DND-41 (cell line): Measurements from ENCODE around the gene ZKSCAN1.

ENCODE experiments used
- ATAC-seq: fragments of 200-7000 bp; cut with Tn5 transposase; 3 replicates; pipeline ENCODE4 v1.9.1; 2021; ENCODE audit warnings: low read depth; ENCODE audit not compliant: insufficient read depth
- DNase-seq: peaks from one replicate; pipeline ENCODE4 v3.0.0-alpha.2; 2020
- H2AFZ ChIP-seq: 2 replicates; pipeline ENCODE4 v1.6.0; 2012; ENCODE audit warnings: low read depth, low read length
- H3K27ac ChIP-seq: 2 replicates; pipeline ENCODE4 v1.5.1; 2012; ENCODE audit warnings: low read length, inconsistent platforms
- H3K27me3 ChIP-seq: fragments of 200-600 bp; sonication (generic); 2 replicates; pipeline ENCODE4 v1.6.0; 2012; ENCODE audit warnings: low read length, mild to moderate bottlenecking, inconsistent platforms; ENCODE audit not compliant: insufficient read depth, poor library complexity
- H3K36me3 ChIP-seq: 2 replicates; pipeline ENCODE4 v1.5.1; 2012; ENCODE audit warnings: low read length, inconsistent platforms; ENCODE audit not compliant: insufficient read depth
- H3K4me1 ChIP-seq: 2 replicates; pipeline ENCODE4 v1.5.1; 2012; ENCODE audit warnings: mild to moderate bottlenecking, low read length; ENCODE audit not compliant: insufficient read depth
- H3K4me2 ChIP-seq: 2 replicates; pipeline ENCODE4 v1.6.0; 2012; ENCODE audit warnings: mild to moderate bottlenecking, moderate library complexity, low read length, inconsistent platforms; ENCODE audit not compliant: insufficient read depth
- H3K4me3 ChIP-seq, 2 experiments: fragments of 200-600 bp in 1 of 2; shearing (Covaris generic) in 1 of 2; 2 replicates each; pipeline ENCODE4 v1.5.1; 2012 to 2016; ENCODE audit warnings: inconsistent platforms in 2 of 2, low read length in 2 of 2, mild to moderate bottlenecking in 2 of 2, low read depth in 1 of 2, moderate library complexity in 1 of 2
- H3K79me2 ChIP-seq: 2 replicates; pipeline ENCODE4 v1.6.0; 2012; ENCODE audit warnings: low read length, inconsistent platforms; ENCODE audit not compliant: insufficient read depth
- H3K9ac ChIP-seq: 2 replicates; pipeline ENCODE4 v1.6.0; 2012; ENCODE audit warnings: low read depth, mild to moderate bottlenecking, inconsistent platforms, low read length, moderate library complexity
- H3K9me3 ChIP-seq: 2 replicates; pipeline ENCODE4 v1.5.1; 2012; ENCODE audit warnings: low read length, moderate library complexity, mild to moderate bottlenecking, inconsistent platforms; ENCODE audit not compliant: insufficient read depth, severe bottlenecking
- H4K20me1 ChIP-seq: 2 replicates; pipeline ENCODE4 v1.6.0; 2012; ENCODE audit warnings: low read length; ENCODE audit not compliant: insufficient read depth
- EZH2 ChIP-seq: IDR thresholded peaks from 3 replicates; pipeline ENCODE4 v1.6.1; 2012; ENCODE audit warnings: borderline replicate concordance, low read depth, mild to moderate bottlenecking, moderate library complexity, low read length, inconsistent platforms; ENCODE audit not compliant: severe bottlenecking
- TF ChIP-seq, protein P1 (sequence below): IDR thresholded peaks from 2 replicates; pipeline ENCODE4 v1.5.1; 2012; ENCODE audit warnings: borderline replicate concordance, low read length, moderate library complexity, mild to moderate bottlenecking; ENCODE audit not compliant: poor library complexity, severe bottlenecking; ENCODE audit errors: extremely low read depth

ZKSCAN1 gene

DNA sequence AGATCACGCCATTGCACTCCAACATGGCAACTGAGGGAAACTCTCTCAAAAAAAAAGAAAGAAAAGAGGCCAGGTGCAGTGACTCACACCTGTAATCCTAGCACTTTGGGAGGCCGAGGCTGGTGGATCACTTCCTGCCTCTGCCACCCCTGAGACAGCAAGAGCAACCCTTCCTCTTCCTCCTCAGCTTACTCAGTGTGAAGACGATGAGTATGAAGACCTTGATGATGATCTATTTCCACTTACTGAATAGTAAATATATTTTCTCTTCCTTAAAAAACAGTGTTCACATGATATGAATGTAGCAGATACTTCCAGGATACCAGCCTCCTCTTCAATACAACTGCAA is 2.1 kb upstream of the ZKSCAN1 start:
- no peak for DNase-seq
- TF ChIP-seq, protein P1, sequence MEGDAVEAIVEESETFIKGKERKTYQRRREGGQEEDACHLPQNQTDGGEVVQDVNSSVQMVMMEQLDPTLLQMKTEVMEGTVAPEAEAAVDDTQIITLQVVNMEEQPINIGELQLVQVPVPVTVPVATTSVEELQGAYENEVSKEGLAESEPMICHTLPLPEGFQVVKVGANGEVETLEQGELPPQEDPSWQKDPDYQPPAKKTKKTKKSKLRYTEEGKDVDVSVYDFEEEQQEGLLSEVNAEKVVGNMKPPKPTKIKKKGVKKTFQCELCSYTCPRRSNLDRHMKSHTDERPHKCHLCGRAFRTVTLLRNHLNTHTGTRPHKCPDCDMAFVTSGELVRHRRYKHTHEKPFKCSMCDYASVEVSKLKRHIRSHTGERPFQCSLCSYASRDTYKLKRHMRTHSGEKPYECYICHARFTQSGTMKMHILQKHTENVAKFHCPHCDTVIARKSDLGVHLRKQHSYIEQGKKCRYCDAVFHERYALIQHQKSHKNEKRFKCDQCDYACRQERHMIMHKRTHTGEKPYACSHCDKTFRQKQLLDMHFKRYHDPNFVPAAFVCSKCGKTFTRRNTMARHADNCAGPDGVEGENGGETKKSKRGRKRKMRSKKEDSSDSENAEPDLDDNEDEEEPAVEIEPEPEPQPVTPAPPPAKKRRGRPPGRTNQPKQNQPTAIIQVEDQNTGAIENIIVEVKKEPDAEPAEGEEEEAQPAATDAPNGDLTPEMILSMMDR = no peak
- no peak for TF ChIP-seq EZH2
- Histone ChIP-seq H3K9me3 (no peaks in the 10 kb centered on the region), H4K20me1 (peaks cover 13% of the 10 kb centered on the region; the same call in 1 of the 2 replicates), H3K4me3 (no peak overlapping the region), H3K79me2 (peaks cover 33% of the 10 kb centered on the region), H3K4me2 (no peak overlapping the region), H3K27me3 (no peaks in the 10 kb centered on the region), H2AFZ (peak overlapping the region; percentile 42; the same call in 1 of the 2 replicates), H3K27ac (no peak overlapping the region), H3K9ac (no peak overlapping the region), H3K4me1 (peaks cover 28% of the 10 kb centered on the region), H3K36me3 (peaks cover 13% of the 10 kb centered on the region; the same call in 1 of the 2 replicates)
- no peak for ATAC-seq

DNA sequence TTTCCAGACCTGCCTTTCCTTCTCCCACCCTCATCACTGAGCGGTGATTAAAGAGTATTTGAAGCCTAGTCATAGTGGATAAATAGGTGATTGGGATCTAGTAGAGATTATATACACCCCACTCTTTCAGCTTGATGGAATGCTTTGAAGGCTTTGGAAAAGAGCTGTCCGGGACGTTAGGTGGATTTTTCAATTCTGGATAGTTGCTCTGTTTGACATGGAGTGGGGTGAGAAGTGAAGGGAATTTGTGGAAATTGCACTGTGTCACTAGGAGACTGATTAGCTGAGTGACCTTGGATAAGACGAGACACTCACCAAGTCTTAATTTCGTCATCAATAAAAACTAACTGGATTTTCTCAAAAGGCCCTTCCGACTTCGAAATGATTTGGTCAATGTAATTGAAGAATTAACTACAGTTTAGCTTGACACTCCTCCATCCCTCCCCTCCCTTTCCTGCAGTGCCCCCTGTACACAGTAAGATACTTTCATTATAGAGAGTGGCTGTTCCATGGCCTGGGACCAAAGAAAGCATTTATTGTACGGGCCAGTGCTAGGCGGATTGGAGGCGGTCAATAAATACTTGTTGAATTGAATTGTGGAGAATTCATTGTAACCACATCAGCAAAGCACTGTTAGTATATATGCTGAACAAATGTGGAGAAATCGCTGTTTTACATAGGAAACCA is 962 bp downstream of the ZKSCAN1 start:
- H3K4me3 ChIP-seq = peak overlapping the region; percentile 48 to 78
- H3K27me3 ChIP-seq = no peaks in the 10 kb centered on the region
- TF ChIP-seq, protein P1 = peak; percentile 4
- TF ChIP-seq EZH2 = no peak
- peak overlapping the region; percentile 87 for H3K9ac ChIP-seq
- H3K9me3 ChIP-seq = no peaks in the 10 kb centered on the region
- DNase-seq (no peak), ATAC-seq (no peak)
- H3K79me2 ChIP-seq = peaks cover 62% of the 10 kb centered on the region
- H3K27ac ChIP-seq = peak overlapping the region; percentile 90
- H2AFZ ChIP-seq = peak overlapping the region; percentile 37
- peak overlapping the region; percentile 95 for H3K4me2 ChIP-seq
- H3K36me3 ChIP-seq = peaks cover 30% of the 10 kb centered on the region
- peaks cover 33% of the 10 kb centered on the region for H3K4me1 ChIP-seq
- H4K20me1 ChIP-seq = peaks cover 23% of the 10 kb centered on the region; the same call in 1 of the 2 replicates

DNA sequence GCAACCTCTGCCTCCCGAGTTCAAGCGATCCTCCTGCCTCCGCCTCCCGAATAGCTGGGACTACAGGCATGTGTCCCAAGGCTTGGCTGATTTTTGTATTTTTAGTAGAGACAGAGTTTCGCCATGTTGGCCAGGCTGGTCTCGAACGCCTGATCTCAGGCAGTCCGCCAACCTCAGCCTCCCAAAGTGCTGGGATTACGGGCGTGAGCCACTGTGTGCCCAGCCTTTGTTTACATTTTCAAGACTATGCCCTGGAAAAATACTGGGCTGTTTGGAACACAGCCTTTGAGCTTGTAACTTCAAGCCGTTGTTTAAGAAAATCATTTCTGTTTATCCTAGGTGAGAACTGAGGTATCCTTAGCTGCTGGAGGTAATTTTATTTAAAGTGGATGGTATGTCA is 1.9 kb downstream of the ZKSCAN1 start:
- H3K9ac ChIP-seq = no peak overlapping the region
- no peak for DNase-seq

More for the DNA sequence above, 1.9 kb downstream of the ZKSCAN1 start:
- H3K4me2 ChIP-seq = peak overlapping the region; percentile 95
- no peak for ATAC-seq
- H4K20me1 ChIP-seq = peaks cover 23% of the 10 kb centered on the region; the same call in 1 of the 2 replicates
- H3K4me3 ChIP-seq = peak overlapping the region in 1 of 2 experiments; percentile 36; a peak in 1 of 4 replicates
- no peak overlapping the region for H2AFZ ChIP-seq
- H3K27ac ChIP-seq = no peak overlapping the region
- TF ChIP-seq, protein P1 = no peak
- H3K4me1 ChIP-seq = peaks cover 33% of the 10 kb centered on the region
- H3K27me3 ChIP-seq = no peaks in the 10 kb centered on the region
- H3K36me3 ChIP-seq = peaks cover 38% of the 10 kb centered on the region
- H3K9me3 ChIP-seq = no peaks in the 10 kb centered on the region
- peaks cover 70% of the 10 kb centered on the region for H3K79me2 ChIP-seq
